GM10266 (cell line): ENCODE data around the gene NCCRP1.

ENCODE experiments used
- DNase-seq: peaks from one replicate; pipeline ENCODE4 v3.0.0; 2012; ENCODE audit errors: extremely low spot score
- TF ChIP-seq, protein P1 (sequence below): IDR thresholded peaks from 2 replicates; pipeline ENCODE4 v1.5.1; 2012; ENCODE audit warnings: mild to moderate bottlenecking, low read depth; ENCODE audit not compliant: control insufficient read depth, insufficient read depth; ENCODE audit errors: missing control alignments

Gene NCCRP1, protein sequence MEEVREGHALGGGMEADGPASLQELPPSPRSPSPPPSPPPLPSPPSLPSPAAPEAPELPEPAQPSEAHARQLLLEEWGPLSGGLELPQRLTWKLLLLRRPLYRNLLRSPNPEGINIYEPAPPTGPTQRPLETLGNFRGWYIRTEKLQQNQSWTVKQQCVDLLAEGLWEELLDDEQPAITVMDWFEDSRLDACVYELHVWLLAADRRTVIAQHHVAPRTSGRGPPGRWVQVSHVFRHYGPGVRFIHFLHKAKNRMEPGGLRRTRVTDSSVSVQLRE

GRCh38 chr19:39196860-39197562 is at the start of gene NCCRP1:
TSS of gene NCCRP1 (plus strand) at chr19:39196964. CDS start at chr19:39196983, 19 bp downstream.
- no peak for DNase-seq
- TF ChIP-seq, protein P1, sequence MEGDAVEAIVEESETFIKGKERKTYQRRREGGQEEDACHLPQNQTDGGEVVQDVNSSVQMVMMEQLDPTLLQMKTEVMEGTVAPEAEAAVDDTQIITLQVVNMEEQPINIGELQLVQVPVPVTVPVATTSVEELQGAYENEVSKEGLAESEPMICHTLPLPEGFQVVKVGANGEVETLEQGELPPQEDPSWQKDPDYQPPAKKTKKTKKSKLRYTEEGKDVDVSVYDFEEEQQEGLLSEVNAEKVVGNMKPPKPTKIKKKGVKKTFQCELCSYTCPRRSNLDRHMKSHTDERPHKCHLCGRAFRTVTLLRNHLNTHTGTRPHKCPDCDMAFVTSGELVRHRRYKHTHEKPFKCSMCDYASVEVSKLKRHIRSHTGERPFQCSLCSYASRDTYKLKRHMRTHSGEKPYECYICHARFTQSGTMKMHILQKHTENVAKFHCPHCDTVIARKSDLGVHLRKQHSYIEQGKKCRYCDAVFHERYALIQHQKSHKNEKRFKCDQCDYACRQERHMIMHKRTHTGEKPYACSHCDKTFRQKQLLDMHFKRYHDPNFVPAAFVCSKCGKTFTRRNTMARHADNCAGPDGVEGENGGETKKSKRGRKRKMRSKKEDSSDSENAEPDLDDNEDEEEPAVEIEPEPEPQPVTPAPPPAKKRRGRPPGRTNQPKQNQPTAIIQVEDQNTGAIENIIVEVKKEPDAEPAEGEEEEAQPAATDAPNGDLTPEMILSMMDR: no peak

DNA sequence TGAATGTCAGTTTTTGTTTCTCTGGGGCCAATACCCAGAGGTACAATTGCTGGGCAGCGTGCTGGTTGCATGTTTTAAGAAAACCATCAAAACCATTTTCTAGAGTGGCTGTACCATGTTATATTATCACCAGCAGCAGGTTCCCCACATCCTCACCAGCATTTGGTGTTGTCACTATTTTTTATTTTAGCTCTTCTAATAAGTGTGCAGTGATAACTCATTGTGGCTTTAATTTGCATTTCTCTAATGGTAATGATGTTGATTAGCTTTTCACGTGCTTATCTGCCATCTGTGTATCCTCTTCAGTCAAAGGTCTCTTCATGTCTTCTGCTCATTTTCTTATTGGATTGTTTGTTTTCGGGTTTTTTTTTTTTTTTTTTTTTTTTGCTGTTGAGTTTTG is 49.3 kb upstream of the NCCRP1 start:
- DNase-seq: no peak
- TF ChIP-seq, protein P1: no peak

DNA sequence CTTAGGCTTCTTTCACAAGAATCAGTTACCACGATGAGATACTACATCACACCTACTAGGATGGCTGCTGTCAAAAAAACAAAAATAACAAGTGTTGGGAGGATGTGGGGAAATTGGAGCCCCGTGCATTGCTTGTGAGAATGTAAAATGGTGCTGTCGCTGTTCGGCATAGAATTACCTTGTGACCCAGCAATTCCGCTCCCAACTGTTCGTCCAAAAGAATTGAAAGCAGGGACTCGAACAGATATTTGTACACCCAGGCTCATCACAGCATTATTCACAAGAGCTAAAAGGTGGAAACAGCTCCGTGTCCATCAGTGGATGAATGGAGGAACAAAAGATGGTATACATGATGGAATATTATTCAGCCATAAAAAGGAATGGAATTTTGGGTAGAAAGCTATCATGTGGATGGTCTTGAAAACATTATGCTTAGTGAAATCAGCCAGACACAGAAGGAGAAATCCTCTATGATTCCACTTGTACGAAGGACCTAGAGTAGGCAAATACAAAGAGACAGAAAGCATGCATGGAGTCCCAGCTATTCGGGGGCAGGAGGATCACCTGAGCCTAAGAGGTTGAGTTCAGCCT is 47.7 kb upstream of the NCCRP1 start:
- no peak for DNase-seq
- TF ChIP-seq, protein P1: no peak

DNA sequence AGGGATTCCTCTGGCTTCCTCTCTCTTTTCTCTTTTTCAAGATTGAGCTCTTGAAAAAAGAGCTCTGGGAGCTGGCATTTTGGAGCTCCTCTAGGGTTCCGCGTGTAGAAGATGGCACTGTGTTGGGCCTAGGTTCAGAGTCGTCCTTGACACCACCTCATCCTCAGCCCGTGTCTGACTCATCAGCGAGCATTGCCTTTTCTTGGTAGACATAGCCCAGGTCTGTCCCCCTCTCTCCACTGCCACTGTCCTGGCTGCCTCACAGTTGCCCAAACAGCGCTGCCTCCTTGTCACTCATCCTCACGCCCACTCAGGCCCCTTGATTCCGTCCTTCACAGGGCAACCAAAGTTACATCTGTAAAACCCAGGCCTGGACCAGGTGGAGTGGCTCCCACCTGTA is 46.5 kb upstream of the NCCRP1 start:
- DNase-seq: no peak
- TF ChIP-seq, protein P1: no peak

DNA sequence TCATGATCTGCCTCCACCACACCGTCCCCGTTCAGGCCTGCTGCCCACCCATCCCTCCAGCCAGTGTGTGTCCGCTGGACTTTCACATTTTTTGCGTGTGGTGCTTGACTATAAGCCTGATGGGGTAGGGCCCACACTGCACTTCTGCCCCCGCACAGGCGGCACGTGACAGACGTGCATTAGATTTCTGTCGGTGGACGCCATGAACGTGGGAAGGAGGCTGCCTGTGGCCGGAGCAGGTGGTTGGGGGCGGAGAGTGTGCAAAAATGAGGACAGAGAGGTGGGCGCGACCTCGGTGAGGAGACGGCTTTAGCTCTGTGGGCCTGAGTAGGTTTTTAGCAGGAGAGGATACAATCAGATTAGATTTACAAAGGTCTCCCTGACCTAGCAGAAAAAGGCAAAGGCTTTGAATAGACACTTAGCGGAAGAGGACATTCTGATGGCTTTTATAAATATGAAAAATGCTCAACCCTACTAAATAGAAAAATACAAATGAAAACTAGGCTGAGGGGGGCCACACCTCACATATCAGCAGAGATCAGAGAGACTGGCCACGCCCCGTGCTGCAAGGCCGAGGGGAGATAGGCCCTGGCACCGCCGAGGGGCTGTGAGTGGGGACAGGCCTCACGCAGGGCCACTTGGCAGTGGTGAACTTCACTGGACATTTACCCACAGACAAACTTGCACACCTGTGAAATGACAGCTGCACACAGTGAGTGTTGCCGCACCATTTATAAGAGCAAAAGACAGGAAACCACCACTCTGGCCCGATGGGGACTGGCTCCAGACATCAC is 45.8 kb upstream of the NCCRP1 start:
- DNase-seq: no peak
- TF ChIP-seq, protein P1: no peak

DNA sequence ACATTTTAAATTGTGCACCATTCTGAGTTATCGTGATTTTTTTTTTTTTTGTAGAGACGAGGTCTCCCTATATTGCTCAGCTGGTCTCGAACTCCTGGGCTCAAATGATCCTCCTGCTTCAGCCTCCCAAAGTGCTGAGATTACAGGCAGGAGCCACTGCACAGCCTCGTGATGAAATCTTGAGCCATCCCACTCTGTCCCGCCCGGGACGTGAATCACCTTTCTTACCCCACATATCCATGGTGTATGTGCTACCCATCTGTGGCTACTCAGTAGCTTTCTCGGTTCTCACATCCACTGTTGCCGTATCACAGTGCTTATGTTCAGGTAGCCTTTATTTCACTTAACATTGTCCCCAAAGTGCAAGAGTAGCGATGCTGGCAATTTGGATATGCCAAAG is 44.7 kb upstream of the NCCRP1 start:
- no peak for DNase-seq
- TF ChIP-seq, protein P1: no peak
